Stimulated activated CD8-positive, alpha-beta memory T cell treated with anti-CD3 and anti-CD28 coated beads, Interleukin-15, amount 100 ng/mL, for 4 hours (primary cell): Measurements from ENCODE around the gene CILP2.

Experiments used
- DNase-seq, 2 donors: peaks; one replicate each; pipeline ENCODE4 v3.0.0-alpha.2; 2020; ENCODE audit warnings: low read depth in 2 of 2

Gene CILP2

DNA sequence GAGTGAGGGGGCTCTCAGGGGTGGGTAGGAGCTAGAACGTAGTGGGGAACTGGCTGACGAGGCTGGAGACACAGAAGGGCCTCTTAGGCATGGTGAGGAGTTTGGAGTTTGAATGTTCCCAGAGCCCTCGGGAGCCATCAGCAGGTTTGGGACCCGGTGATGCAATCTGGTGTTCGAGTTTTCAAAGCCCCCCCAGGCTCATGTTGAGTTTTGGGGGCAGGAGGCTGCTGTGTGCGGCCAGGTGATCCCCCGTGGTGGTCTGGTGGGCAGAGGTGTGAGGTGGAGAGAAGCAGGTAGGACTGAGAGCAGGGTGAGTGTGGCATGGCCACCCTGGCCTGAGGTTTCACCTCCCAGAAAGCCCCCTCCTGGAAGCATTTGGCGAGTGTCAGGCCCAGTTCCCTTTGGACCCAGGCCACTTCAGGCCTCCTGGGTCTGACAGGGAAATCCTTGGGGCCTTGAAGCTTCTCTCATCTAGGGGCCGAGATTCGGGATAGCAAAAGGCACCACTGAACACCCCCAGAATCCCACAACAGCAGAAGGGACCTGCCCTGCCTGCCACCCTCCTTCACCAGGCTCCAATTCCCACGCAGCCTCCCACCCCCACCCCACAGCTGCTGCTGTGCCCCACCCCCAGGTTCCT lies 8.2 kb upstream of the CILP2 start:
- no peak for DNase-seq

- DNase-seq: no peak
Measured at GRCh38 chr19:19530423-19530804, 7.7 kb upstream of the CILP2 start.

- no peak for DNase-seq
Measured at GRCh38 chr19:19530889-19531288, 7.2 kb upstream of the CILP2 start.

- DNase-seq: peak; percentile 54 to 59
Measured at GRCh38 chr19:19531951-19532805, 5.9 kb upstream of the CILP2 start.

- no peak for DNase-seq
Measured at GRCh38 chr19:19532806-19533701, 5.0 kb upstream of the CILP2 start.

DNA sequence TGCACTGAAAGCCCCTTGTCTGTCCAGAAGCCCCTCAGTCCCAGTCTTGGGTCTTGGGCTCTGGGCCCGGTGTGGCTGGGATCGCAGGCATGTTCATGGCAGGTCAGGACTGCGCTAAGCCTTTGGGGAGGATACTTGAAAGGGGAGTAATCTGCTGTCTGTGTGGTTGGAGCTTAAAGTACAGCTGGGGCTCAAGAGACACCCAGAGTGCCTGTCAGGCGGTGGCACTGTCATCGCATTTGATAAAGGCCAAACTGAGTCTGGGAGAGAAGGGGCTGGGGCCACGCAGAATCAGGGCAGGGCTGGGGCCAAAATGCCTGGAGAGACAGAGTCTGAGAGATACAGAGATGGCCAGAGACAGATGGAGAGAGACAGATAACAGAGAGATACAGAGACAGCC lies 4.2 kb upstream of the CILP2 start:
- DNase-seq: no peak

DNA sequence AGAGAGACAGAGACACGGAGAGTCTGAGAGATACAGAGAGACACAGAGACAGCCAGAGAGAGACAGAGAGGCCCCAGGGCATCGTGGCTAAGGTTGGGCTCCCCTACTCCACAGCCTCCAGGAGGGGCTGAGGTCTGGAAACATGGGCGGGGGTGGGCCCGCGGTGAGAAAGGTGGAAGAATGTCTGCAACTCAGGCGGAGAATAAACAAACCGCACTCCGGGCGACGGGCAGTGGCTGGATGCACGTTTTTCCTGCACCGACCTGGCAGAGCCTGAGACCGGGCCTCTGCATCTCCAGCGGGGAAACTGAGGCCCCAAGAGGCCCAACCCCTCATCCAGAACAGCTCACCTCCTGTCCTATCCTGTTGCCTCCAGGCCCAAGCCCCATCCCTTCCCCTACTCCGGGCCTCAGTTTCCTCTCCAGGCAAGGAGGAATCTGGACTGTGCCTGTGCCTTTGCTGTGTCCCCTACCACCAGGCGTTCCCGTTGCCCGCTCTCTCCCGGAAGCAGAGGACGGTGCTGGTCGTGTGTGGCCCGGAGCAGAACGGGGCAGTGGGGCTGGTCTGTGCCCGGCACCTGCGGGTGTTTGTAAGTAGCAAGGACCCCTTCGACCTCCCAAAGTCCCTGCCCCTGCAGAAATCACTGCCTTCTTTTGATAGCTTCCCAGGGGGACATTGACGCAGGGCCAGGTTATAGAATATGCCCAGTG lies 3.4 kb upstream of the CILP2 start:
- no peak for DNase-seq

- DNase-seq: no peak
Measured at GRCh38 chr19:19535311-19536191, 2.5 kb upstream of the CILP2 start.

DNA sequence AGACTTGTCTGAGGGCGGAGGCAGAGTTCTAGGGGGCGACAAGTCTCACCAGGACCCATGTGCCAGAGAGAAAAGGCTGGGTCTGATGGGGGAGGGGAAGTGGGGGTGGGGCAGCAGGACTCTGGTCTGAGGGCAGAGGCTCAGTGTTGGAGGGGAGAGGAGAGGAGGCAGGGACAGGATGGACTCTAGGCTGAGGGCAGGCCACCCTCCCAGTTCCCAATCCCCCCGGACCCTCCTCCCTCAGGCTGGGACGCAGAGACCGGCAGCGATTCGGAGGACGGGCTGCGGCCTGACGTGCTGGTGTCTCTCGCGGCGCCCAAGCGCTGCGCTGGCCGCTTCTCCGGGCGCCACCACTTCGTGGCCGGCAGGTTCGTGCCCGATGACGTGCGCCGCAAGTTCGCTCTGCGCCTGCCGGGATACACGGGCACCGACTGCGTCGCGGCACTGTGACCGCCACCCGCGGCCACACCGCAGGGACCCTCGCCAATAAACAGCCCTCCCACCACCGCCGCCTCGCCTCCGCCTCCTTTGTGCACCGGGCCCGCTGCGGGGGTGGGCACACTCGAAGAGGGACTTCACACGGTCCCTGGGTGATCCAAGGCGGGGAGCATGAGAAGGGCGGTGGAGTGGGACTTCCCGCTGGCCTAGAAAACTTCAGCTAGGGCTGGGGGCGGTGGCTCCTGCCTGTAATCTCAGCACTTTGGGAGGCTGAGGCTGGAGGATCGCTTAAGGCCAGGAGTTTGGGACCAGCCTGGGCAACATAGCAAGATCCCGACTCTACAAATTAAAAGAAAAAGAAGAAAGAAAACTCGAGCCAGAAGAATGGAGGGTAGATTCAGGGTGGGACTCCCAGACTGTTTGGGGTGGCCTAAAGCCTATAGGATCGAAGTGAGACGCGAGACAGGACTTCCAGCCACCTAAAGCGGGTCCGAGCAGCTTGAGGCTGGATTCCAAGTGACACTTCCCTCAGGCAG lies 703 bp upstream of the CILP2 start:
- DNase-seq: no peak

GRCh38 chr19:19538785-19539166 lies 711 bp downstream of the CILP2 start:
- no peak for DNase-seq

DNA sequence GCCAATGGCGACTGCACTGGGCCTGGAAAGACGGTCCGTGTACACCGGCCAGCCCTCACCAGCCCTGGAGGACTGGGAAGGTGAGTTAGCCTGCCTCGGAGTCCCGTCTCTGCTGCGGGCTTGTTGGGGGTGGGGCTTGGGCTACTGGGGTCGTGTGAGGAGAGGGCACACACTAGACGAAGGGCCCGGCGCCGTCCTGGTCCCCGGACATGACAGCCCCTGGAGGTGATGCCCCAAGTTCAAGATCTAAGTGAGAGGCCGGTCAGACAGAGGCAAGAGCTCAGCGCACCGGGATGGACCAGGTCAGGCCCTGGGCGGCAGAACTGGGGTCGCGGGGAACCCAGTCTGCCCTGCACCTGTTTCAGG lies 1.6 kb downstream of the CILP2 start:
- no peak for DNase-seq

- peak; percentile 42 to 45 for DNase-seq
Measured at GRCh38 chr19:19540064-19540714, 2.1 kb downstream of the CILP2 start.

DNA sequence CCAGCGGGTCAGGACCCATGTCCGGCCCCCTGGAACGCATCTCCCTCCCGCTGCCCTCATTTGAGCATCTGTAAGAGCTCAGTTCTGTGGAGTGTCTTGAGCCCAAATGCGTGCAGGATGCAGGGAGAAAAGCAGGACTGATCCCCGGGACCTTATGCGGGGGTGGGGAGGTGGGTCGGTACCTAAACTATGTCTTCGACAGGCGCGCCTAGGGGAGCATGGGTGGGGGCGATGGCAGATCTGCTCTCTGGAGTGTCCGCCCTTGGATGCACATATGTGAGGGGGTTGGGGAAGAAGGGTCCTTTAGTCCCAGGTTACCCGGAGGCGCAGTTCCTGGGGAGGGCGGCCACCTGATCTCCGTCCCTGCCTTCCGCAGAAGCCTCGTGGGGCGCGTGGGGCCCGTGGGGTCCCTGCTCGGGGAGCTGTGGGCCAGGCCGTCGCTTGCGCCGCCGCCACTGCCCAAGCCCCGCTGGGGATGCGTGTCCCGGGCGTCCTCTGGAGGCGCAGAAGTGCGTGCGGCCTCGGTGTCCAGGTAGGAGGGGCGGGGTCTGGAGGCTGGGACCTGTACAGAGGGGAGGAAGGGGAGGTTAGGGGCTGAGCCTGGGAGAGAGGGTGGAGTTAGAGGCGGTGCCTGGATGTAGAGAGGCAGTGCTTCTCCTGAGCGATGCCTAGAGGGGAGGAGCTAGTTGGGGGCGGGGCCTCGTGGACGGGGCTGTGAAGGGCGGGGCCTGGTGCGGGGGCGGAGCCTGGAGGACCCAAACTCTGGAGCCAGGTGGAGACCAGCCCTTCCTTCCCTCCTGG lies 2.9 kb downstream of the CILP2 start:
- peak; percentile 24 to 53 for DNase-seq

GRCh38 chr19:19541616-19542015 lies 3.6 kb downstream of the CILP2 start:
- DNase-seq: peak in 1 of 2 donors; percentile 7

- no peak for DNase-seq
Measured at GRCh38 chr19:19542507-19542906, 4.4 kb downstream of the CILP2 start.

- no peak for DNase-seq
Measured at GRCh38 chr19:19543101-19543500, 5.0 kb downstream of the CILP2 start.

DNA sequence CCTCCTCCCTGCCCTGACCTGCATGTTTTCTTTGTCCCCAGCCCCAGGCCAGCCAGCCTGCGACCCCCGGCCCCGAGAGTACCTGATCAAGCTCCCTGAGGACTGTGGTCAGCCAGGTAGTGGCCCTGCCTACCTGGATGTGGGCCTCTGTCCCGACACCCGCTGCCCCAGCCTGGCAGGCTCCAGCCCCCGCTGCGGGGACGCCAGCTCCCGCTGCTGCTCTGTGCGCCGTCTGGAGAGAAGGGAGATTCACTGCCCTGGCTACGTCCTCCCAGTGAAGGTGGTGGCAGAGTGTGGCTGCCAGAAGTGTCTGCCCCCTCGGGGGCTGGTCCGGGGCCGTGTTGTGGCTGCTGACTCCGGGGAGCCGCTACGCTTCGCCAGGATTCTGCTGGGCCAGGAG lies 5.6 kb downstream of the CILP2 start:
- DNase-seq: no peak

- DNase-seq: no peak
Measured at GRCh38 chr19:19544257-19544953, 6.3 kb downstream of the CILP2 start.
